Spleen (tissue), 7 donors: ENCODE results near the gene CDK13.

Source experiments
- CTCF ChIP-seq, 11 experiments: fragments of 200-600 bp in 7 of 11; fragments of 450-650 bp in 4 of 11; sonication (generic) in 4 of 11; IDR thresholded peaks in 8 of 11; conservative IDR thresholded peaks in 3 of 11; 1 replicate in 7 of 11; 2 replicates in 4 of 11; pipeline versions ENCODE4 v1.4.0 to v1.8.0; 2016 to 2021; ENCODE audit warnings: antibody characterized with exemption in 11 of 11, inconsistent platforms in 4 of 11, mild to moderate bottlenecking in 1 of 11
- POLR2A ChIP-seq, 3 donors: fragments of 450-650 bp; IDR thresholded peaks; one replicate each; pipeline ENCODE4 v1.5.1; 2017; ENCODE audit warnings: antibody characterized with exemption in 3 of 3, mild to moderate bottlenecking in 1 of 3
- POLR2AphosphoS5 ChIP-seq, 3 donors: sonication (generic); formaldehyde crosslinking; IDR thresholded peaks; one replicate each; pipeline ENCODE4 v1.5.1; 2017; ENCODE audit warnings: antibody characterized with exemption in 3 of 3
- donor health status: DM: no; HTN: no; CAD: no; lungs with moderate emphysema.
- donor health status: DM: no; HTN: no; CAD: no.
- donor health status: DM: no; HTN: no; CAD: no.

- no peak for TF ChIP-seq CTCF (IDR thresholded peaks at IDR 0.05 in 8 of 11, conservative IDR thresholded peaks at IDR 0.05 in 3 of 11)
- TF ChIP-seq POLR2A (IDR thresholded peaks at IDR 0.05): no peak
- no peak for TF ChIP-seq POLR2AphosphoS5 (IDR thresholded peaks at IDR 0.05)
Observed at GRCh38 chr7:39908141-39908540, 41.9 kb upstream of the CDK13 start.
